ENCODE results near the gene HOXD11.

HOXD11 gene

GRCh38 chr2:176103742-176104315 is 3.3 kb upstream of the HOXD11 start:
- H3K27ac Mint-ChIP-seq = no peak overlapping the region
- H3K4me3 Mint-ChIP-seq = no peak overlapping the region
- peaks cover 5% of the 10 kb centered on the region for H3K4me1 Mint-ChIP-seq (ENCODE audit: low read depth)
- peaks cover 86% of the 10 kb centered on the region for H3K27me3 Mint-ChIP-seq (ENCODE audit: low read depth)
- no peaks in the 10 kb centered on the region for H3K36me3 Mint-ChIP-seq (ENCODE audit: low read depth)
- no peaks in the 10 kb centered on the region for H3K9me3 Mint-ChIP-seq

DNA sequence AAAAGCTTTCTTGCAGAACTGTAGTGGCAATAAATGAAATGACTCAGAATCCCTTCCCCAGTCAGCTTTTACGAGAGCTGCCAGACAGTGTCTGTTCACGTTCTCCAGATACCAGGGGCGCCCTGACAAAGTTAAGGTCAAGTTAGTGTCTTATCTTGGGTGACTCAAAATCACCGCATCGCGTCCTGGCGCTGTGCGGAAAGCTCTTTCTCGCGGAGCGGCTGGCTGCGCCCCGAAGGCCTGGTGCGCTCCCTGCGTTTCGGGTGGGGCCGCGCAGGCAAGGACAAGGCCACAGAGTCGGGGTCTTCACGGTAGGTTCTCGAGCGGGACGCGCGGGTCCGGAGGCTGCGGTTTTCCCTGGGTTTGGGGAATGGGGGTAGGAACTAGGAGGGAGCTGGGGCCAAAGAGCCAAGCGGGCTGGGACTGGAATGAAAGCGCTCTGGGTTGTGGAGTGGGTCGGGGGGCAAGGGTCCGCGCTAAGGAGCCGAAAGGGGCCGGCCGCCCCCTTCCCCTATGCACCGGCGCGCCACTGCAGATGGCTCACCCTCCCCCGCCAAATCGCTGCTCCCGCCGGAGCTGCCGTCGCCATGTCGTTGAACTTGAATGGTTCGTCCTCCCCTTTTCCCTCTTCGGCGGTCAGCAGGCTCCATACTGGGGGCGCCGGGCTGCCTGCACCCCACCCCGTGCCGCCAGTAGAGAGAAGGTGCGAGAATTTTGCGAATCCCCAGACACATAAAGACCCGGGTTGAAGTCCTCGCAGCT is 2.6 kb upstream of the HOXD11 start:
- Mint-ChIP-seq H3K27me3 (ENCODE audit: low read depth) (peaks cover 86% of the 10 kb centered on the region), H3K36me3 (ENCODE audit: low read depth) (no peaks in the 10 kb centered on the region), H3K9me3 (peaks cover 2% of the 10 kb centered on the region), H3K27ac (peak overlapping the region; percentile 32), H3K4me3 (no peak overlapping the region), H3K4me1 (ENCODE audit: low read depth) (peaks cover 8% of the 10 kb centered on the region)

DNA sequence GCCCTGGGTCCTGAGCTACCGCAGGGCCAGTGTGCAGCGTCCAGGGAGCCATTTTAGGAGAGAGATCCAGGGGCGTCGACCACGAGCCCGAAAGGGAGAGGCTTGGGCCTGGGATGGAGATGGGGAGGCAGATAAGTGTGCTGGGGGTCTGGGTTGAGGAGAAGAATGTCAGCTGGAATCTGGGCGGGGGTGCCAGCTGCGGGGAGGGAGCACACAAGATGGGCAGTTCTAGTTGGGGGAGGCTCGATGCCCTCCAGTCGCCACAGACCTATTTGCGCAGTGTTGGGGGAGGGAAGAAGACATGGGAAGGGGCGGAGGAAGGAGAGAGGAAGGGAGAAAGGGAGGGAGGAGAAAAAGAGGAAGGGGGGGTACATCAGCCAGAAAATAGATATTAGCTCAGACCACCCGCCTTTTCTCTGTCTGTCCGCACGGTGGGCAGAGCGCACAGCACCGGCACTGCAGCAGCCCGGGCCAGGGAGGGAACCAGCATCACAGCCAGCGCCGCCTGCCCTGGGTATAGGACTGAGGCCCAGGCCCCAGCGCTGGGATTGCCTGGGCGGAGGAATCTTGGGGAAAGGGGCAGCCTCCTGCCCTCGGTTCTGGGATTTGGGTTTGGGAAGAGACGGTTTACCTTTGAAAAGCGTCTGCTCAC is 1.9 kb upstream of the HOXD11 start:
- Mint-ChIP-seq H3K27ac (peak overlapping the region; percentile 67), H3K4me1 (ENCODE audit: low read depth) (peaks cover 8% of the 10 kb centered on the region), H3K36me3 (ENCODE audit: low read depth) (no peaks in the 10 kb centered on the region), H3K9me3 (peaks cover 3% of the 10 kb centered on the region), H3K27me3 (ENCODE audit: low read depth) (peaks cover 88% of the 10 kb centered on the region), H3K4me3 (no peak overlapping the region)

- peaks cover 3% of the 10 kb centered on the region for H3K9me3 Mint-ChIP-seq
- peaks cover 8% of the 10 kb centered on the region for H3K4me1 Mint-ChIP-seq (ENCODE audit: low read depth)
- H3K36me3 Mint-ChIP-seq (ENCODE audit: low read depth) = no peaks in the 10 kb centered on the region
- peak overlapping the region; percentile 67 for H3K27ac Mint-ChIP-seq
- H3K4me3 Mint-ChIP-seq = peak overlapping the region; percentile 8
- H3K27me3 Mint-ChIP-seq (ENCODE audit: low read depth) = peaks cover 89% of the 10 kb centered on the region
Observed at GRCh38 chr2:176105730-176106580, 1.1 kb upstream of the HOXD11 start.

DNA sequence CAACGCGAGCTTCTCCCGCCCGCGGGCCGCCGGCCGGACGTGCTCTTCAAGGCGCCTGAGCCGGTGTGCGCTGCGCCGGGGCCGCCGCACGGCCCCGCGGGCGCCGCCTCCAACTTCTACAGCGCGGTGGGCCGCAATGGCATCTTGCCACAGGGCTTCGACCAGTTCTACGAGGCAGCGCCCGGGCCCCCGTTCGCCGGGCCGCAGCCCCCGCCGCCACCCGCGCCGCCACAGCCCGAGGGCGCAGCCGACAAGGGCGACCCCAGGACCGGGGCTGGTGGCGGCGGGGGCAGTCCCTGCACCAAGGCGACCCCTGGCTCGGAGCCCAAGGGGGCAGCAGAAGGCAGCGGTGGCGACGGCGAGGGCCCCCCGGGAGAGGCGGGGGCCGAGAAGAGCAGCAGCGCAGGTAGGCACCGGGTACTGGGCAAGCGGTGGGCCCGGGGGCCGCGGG is 676 bp downstream of the HOXD11 start:
- Mint-ChIP-seq H3K36me3 (ENCODE audit: low read depth) (no peaks in the 10 kb centered on the region), H3K9me3 (peaks cover 3% of the 10 kb centered on the region), H3K27ac (no peak overlapping the region), H3K4me1 (ENCODE audit: low read depth) (peaks cover 8% of the 10 kb centered on the region), H3K4me3 (no peak overlapping the region), H3K27me3 (ENCODE audit: low read depth) (peaks cover 89% of the 10 kb centered on the region)

- peaks cover 8% of the 10 kb centered on the region for H3K4me1 Mint-ChIP-seq (ENCODE audit: low read depth)
- peak overlapping the region; percentile 91 for H3K27ac Mint-ChIP-seq
- no peaks in the 10 kb centered on the region for H3K36me3 Mint-ChIP-seq (ENCODE audit: low read depth)
- H3K9me3 Mint-ChIP-seq = peaks cover 3% of the 10 kb centered on the region
- peaks cover 89% of the 10 kb centered on the region for H3K27me3 Mint-ChIP-seq (ENCODE audit: low read depth)
- peak overlapping the region; percentile 37 for H3K4me3 Mint-ChIP-seq
Observed at GRCh38 chr2:176109192-176109901, 2.3 kb downstream of the HOXD11 start.

DNA sequence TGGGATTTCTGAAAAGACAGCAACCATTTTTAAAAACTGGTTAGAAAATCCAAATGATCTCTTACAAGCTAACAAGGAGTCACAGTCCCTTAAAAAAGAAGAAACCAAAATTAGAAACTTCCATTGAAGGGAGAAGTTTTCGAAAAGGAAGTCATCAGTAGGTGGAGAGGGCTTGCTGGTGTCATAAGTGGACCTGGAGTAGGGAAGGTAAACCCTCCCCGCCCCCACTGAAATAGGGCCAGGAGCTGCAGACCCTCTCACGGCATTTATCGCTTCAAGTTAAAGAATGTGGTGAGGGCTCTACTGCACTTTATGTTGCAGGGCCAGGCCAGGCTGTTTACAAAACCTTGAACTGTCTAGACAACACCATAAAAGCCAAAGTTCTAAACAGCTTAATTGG is 2.9 kb downstream of the HOXD11 start:
- H3K27me3 Mint-ChIP-seq (ENCODE audit: low read depth) = peaks cover 89% of the 10 kb centered on the region
- peaks cover 8% of the 10 kb centered on the region for H3K4me1 Mint-ChIP-seq (ENCODE audit: low read depth)
- H3K36me3 Mint-ChIP-seq (ENCODE audit: low read depth) = no peaks in the 10 kb centered on the region
- peaks cover 3% of the 10 kb centered on the region for H3K9me3 Mint-ChIP-seq
- no peak overlapping the region for H3K4me3 Mint-ChIP-seq
- H3K27ac Mint-ChIP-seq = no peak overlapping the region

GRCh38 chr2:176110415-176111308 is 3.6 kb downstream of the HOXD11 start:
- Mint-ChIP-seq H3K27me3 (ENCODE audit: low read depth) (peaks cover 86% of the 10 kb centered on the region), H3K27ac (peak overlapping the region; percentile 65), H3K9me3 (peaks cover 3% of the 10 kb centered on the region), H3K4me3 (no peak overlapping the region), H3K4me1 (ENCODE audit: low read depth) (peaks cover 8% of the 10 kb centered on the region), H3K36me3 (ENCODE audit: low read depth) (no peaks in the 10 kb centered on the region)

GRCh38 chr2:176111309-176111663 is 4.2 kb downstream of the HOXD11 start:
- Mint-ChIP-seq H3K27me3 (ENCODE audit: low read depth) (peaks cover 85% of the 10 kb centered on the region), H3K27ac (peak overlapping the region; percentile 65), H3K9me3 (peaks cover 3% of the 10 kb centered on the region), H3K4me3 (no peak overlapping the region), H3K4me1 (ENCODE audit: low read depth) (peaks cover 5% of the 10 kb centered on the region), H3K36me3 (ENCODE audit: low read depth) (no peaks in the 10 kb centered on the region)

- Mint-ChIP-seq H3K27ac (peak overlapping the region; percentile 45), H3K4me1 (ENCODE audit: low read depth) (peaks cover 4% of the 10 kb centered on the region), H3K27me3 (ENCODE audit: low read depth) (peaks cover 88% of the 10 kb centered on the region), H3K36me3 (ENCODE audit: low read depth) (no peaks in the 10 kb centered on the region), H3K9me3 (peaks cover 3% of the 10 kb centered on the region), H3K4me3 (no peak overlapping the region)
Observed at GRCh38 chr2:176111846-176112374, 4.8 kb downstream of the HOXD11 start.

GRCh38 chr2:176112375-176113302 is 5.6 kb downstream of the HOXD11 start:
- H3K4me3 Mint-ChIP-seq = no peak overlapping the region
- no peaks in the 10 kb centered on the region for H3K36me3 Mint-ChIP-seq (ENCODE audit: low read depth)
- peaks cover 3% of the 10 kb centered on the region for H3K9me3 Mint-ChIP-seq
- peaks cover 91% of the 10 kb centered on the region for H3K27me3 Mint-ChIP-seq (ENCODE audit: low read depth)
- peaks cover 4% of the 10 kb centered on the region for H3K4me1 Mint-ChIP-seq (ENCODE audit: low read depth)
- no peak overlapping the region for H3K27ac Mint-ChIP-seq

Data from T-helper 1 cell treated with Interleukin-12 subunit alpha and Interleukin-12 subunit beta and Interleukin-4 antibody, amounts not matched to agents 30 μg/mL and 1 μg/mL, for 36 hours (primary cell).